ENCODE data around the gene PPL. TPM values are rescaled to one million over a fixed set of nuclear protein-coding genes. Genes with fewer than 3 reads are reported as not detected.

The PPL gene
- total and polyA plus RNA-seq, 2 of the 13 experiments (the other 11 are each of a cell fraction or from before 2014, with no cell fraction given) = 5.7 to 6.6 TPM

DNA sequence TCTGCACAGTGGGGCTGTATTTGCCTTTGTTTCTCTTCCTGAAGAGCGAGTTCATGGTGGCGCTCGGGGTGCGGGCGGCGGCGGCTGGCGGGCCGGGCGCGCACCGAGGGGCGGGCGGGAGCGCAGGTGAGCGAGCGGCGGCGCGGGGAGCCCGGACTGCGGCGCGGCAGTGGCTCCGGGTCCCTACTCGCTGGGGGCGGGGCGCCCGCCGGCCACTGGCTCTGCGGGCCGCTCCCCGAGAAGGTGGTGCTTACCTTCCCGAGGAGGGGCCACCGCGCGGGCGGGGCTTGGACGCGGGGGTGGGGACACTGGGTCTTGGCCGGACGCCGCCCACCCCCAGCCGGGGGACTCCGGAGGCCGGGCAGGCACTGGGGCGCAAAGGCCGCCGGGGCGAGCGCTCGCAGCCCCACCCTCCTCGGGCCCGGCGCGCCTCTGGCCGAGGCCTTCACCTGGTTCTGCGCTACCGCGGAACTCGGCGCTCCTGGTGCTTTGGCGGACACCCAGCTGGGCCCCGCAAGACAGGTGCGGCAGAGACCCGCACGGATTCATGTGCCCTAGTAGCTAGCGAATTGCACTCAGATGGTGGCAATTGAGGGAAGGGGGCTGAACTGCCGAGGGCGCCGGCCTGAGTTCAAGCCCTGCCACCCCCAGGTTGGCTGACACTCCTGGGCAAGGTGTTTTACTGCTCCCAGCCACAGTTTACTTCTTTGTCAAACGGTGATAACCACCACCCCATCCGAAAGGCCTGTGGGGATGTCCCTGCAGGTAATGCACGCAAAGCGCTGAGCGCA, at the start of gene PPL (continued):
- TF ChIP-seq REPIN1 (CRISPR knock-in tag; IDR thresholded peaks at IDR 0.05; ENCODE audit: borderline replicate concordance, low read depth) (0 out of 2 replicates have a peak, but pooled peaks have one; percentile 29), SALL1 (CRISPR knock-in tag; IDR thresholded peaks at IDR 0.05) (peak; percentile 73), ZNF121 (CRISPR knock-in tag; IDR thresholded peaks at IDR 0.05) (peak; percentile 65), ZNF430 (CRISPR knock-in tag; IDR thresholded peaks at IDR 0.05) (no peak; the same call in 1 of the 2 replicates), ZNF782 (CRISPR knock-in tag; IDR thresholded peaks at IDR 0.05; ENCODE audit: borderline replicate concordance) (peak; percentile 78; the same call in 1 of the 2 replicates), ISX (CRISPR knock-in tag; conservative IDR thresholded peaks at IDR 0.05) (no peak), KLF6 (CRISPR knock-in tag; IDR thresholded peaks at IDR 0.05) (no peak), PHF21A (CRISPR knock-in tag; IDR thresholded peaks at IDR 0.05) (peak; percentile 78), NFKB2 (CRISPR knock-in tag; IDR thresholded peaks at IDR 0.05; ENCODE audit: borderline replicate concordance) (no peak; the same call in 1 of the 2 replicates), ZFP37 (CRISPR knock-in tag; IDR thresholded peaks at IDR 0.05; ENCODE audit: borderline replicate concordance) (no peak), ZNF34 (CRISPR knock-in tag; IDR thresholded peaks at IDR 0.05; ENCODE audit: borderline replicate concordance) (peak; percentile 48; the same call in 1 of the 2 replicates), ZNF790 (CRISPR knock-in tag; IDR thresholded peaks at IDR 0.05; ENCODE audit: borderline replicate concordance) (0 out of 2 replicates have a peak, but pooled peaks have one; percentile 37), FOSL1 (CRISPR knock-in tag; IDR thresholded peaks at IDR 0.05; ENCODE audit: borderline replicate concordance) (no peak), NFRKB (IDR thresholded peaks at IDR 0.05) (no peak), SYNCRIP (IDR thresholded peaks at IDR 0.05; ENCODE audit: insufficient read depth, low read depth, low read length) (no peak), NRL (CRISPR knock-in tag; IDR thresholded peaks at IDR 0.05; ENCODE audit: borderline replicate concordance) (0 out of 2 replicates have a peak, but pooled peaks have one; percentile 48), MTA1 (CRISPR knock-in tag; IDR thresholded peaks at IDR 0.05; ENCODE audit: borderline replicate concordance) (peak; percentile 91)
- TF ChIP-seq, protein P1, sequence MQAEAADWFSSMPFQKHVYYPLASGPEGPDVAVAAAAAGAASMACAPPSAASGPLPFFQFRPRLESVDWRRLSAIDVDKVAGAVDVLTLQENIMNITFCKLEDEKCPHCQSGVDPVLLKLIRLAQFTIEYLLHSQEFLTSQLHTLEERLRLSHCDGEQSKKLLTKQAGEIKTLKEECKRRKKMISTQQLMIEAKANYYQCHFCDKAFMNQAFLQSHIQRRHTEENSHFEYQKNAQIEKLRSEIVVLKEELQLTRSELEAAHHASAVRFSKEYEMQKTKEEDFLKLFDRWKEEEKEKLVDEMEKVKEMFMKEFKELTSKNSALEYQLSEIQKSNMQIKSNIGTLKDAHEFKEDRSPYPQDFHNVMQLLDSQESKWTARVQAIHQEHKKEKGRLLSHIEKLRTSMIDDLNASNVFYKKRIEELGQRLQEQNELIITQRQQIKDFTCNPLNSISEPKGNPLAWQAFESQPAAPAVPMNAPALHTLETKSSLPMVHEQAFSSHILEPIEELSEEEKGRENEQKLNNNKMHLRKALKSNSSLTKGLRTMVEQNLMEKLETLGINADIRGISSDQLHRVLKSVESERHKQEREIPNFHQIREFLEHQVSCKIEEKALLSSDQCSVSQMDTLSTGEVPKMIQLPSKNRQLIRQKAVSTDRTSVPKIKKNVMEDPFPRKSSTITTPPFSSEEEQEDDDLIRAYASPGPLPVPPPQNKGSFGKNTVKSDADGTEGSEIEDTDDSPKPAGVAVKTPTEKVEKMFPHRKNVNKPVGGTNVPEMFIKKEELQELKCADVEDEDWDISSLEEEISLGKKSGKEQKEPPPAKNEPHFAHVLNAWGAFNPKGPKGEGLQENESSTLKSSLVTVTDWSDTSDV (CRISPR knock-in tag; IDR thresholded peaks at IDR 0.05) = no peak
- TF ChIP-seq, protein P2, sequence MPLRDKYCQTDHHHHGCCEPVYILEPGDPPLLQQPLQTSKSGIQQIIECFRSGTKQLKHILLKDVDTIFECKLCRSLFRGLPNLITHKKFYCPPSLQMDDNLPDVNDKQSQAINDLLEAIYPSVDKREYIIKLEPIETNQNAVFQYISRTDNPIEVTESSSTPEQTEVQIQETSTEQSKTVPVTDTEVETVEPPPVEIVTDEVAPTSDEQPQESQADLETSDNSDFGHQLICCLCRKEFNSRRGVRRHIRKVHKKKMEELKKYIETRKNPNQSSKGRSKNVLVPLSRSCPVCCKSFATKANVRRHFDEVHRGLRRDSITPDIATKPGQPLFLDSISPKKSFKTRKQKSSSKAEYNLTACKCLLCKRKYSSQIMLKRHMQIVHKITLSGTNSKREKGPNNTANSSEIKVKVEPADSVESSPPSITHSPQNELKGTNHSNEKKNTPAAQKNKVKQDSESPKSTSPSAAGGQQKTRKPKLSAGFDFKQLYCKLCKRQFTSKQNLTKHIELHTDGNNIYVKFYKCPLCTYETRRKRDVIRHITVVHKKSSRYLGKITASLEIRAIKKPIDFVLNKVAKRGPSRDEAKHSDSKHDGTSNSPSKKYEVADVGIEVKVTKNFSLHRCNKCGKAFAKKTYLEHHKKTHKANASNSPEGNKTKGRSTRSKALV (CRISPR knock-in tag; IDR thresholded peaks at IDR 0.05) = peak; percentile 49
- TF ChIP-seq, protein P3, sequence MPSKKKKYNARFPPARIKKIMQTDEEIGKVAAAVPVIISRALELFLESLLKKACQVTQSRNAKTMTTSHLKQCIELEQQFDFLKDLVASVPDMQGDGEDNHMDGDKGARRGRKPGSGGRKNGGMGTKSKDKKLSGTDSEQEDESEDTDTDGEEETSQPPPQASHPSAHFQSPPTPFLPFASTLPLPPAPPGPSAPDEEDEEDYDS (CRISPR knock-in tag; IDR thresholded peaks at IDR 0.05) = peak; percentile 79
- TF ChIP-seq, protein P4, sequence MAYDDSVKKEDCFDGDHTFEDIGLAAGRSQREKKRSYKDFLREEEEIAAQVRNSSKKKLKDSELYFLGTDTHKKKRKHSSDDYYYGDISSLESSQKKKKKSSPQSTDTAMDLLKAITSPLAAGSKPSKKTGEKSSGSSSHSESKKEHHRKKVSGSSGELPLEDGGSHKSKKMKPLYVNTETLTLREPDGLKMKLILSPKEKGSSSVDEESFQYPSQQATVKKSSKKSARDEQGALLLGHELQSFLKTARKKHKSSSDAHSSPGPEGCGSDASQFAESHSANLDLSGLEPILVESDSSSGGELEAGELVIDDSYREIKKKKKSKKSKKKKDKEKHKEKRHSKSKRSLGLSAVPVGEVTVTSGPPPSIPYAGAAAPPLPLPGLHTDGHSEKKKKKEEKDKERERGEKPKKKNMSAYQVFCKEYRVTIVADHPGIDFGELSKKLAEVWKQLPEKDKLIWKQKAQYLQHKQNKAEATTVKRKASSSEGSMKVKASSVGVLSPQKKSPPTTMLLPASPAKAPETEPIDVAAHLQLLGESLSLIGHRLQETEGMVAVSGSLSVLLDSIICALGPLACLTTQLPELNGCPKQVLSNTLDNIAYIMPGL (CRISPR knock-in tag; IDR thresholded peaks at IDR 0.05; ENCODE audit: borderline replicate concordance in 1 of 2, low read depth in 1 of 2) = peak; percentile 13 to 28; a peak in 2 of 4 replicates

All from HepG2 (cell line).